H1 (cell line): ENCODE data around the gene TRIP13. TPM values are rescaled to one million over a fixed set of nuclear protein-coding genes. Genes with fewer than 3 reads are reported as not detected.

Experiments used
- CTCF ChIA-PET: fragments of 300-600 bp; sonication (Branson Sonifier 250); formaldehyde crosslinking; loops from one replicate; lab custom pipeline; 2021; ENCODE audit not compliant: partially characterized antibody; lab: Charles Lee
- POLR2A ChIA-PET: fragments of 300-600 bp; sonication (Branson Sonifier 250); formaldehyde crosslinking; loops from one replicate; lab custom pipeline; 2021; ENCODE audit warnings: inconsistent platforms; ENCODE audit not compliant: partially characterized antibody; lab: Charles Lee
- DNase-seq, 2 experiments: peaks; one replicate each; pipeline versions ENCODE4 v3.0.0 to v3.0.0-alpha.2; 2010 to 2022; ENCODE audit warnings: low spot score in 2 of 2, low read depth in 1 of 2, mixed read lengths in 1 of 2
- FAIRE-seq: peaks from 2 replicates; lab custom pipeline; 2011; peaks lifted over from hg19 to GRCh38; lab: Jason Lieb, UNC
- H2AFZ ChIP-seq: 2 replicates; pipeline ENCODE4 v1.8.1; 2012; ENCODE audit warnings: low read length, inconsistent platforms
- H2AK5ac ChIP-seq: 2 replicates; pipeline ENCODE4 v1.6.1; 2013; ENCODE audit warnings: low read depth, low read length
- H2BK120ac ChIP-seq: replicated peaks from 2 replicates; pipeline ENCODE3; 2013; ENCODE audit warnings: low read depth, low read length, inconsistent platforms
- H2BK12ac ChIP-seq: 2 replicates; pipeline ENCODE4 v1.6.1; 2013; ENCODE audit warnings: low read depth, low read length
- H2BK15ac ChIP-seq: 2 replicates; pipeline ENCODE4 v1.6.1; 2013; ENCODE audit warnings: low read length
- H2BK20ac ChIP-seq: 2 replicates; pipeline ENCODE4 v1.6.1; 2013; ENCODE audit warnings: low read length
- H2BK5ac ChIP-seq: 2 replicates; pipeline ENCODE4 v1.6.1; 2013; ENCODE audit warnings: low read depth, low read length
- H3K14ac ChIP-seq: 2 replicates; pipeline ENCODE4 v1.6.1; 2013; ENCODE audit warnings: inconsistent platforms; ENCODE audit not compliant: insufficient read length
- H3K18ac ChIP-seq: 2 replicates; pipeline ENCODE4 v1.6.1; 2013; ENCODE audit warnings: low read length; ENCODE audit errors: extremely low read depth
- H3K23ac ChIP-seq: 2 replicates; pipeline ENCODE4 v1.6.1; 2013; ENCODE audit warnings: inconsistent platforms; ENCODE audit not compliant: insufficient read length
- H3K23me2 ChIP-seq: 2 replicates; pipeline ENCODE4 v1.6.1; 2013; ENCODE audit warnings: low read depth, low read length
- H3K27ac ChIP-seq: 2 replicates; pipeline ENCODE4 v1.6.1; 2011; ENCODE audit warnings: low read depth, low read length, inconsistent platforms
- H3K27me3 ChIP-seq, 4 experiments: replicated peaks in 1 of 4; 1 replicate in 1 of 4; 2 replicates in 3 of 4; pipeline versions ENCODE4 v1.6.1 to v1.8.1; 2011 to 2013; ENCODE audit warnings: low read length in 3 of 4, mild to moderate bottlenecking in 3 of 4, inconsistent platforms in 2 of 4, mixed read lengths in 2 of 4, moderate library complexity in 1 of 4; ENCODE audit not compliant: control insufficient read depth in 3 of 4, insufficient read depth in 3 of 4; ENCODE audit errors: extremely low read depth in 1 of 4
- H3K36me3 ChIP-seq, 4 experiments: 2 replicates each; pipeline versions ENCODE4 v1.6.1 to v1.8.1; 2011 to 2013; ENCODE audit warnings: mild to moderate bottlenecking in 4 of 4, low read length in 3 of 4, moderate library complexity in 2 of 4, control low read depth in 1 of 4, inconsistent platforms in 1 of 4; ENCODE audit not compliant: insufficient read depth in 4 of 4, control insufficient read depth in 2 of 4
- H3K4ac ChIP-seq: replicated peaks from 2 replicates; pipeline ENCODE3; 2013; ENCODE audit warnings: low read length, low read depth, mixed read lengths, inconsistent platforms; ENCODE audit not compliant: insufficient read length
- H3K4me1 ChIP-seq, 4 experiments: replicated peaks in 1 of 4; 1 replicate in 1 of 4; 2 replicates in 3 of 4; pipeline versions ENCODE4 v1.6.1 to v1.8.1; 2011 to 2013; ENCODE audit warnings: low read length in 3 of 4, inconsistent platforms in 2 of 4, mixed read lengths in 1 of 4; ENCODE audit not compliant: insufficient read depth in 4 of 4, control insufficient read depth in 3 of 4
- H3K4me2 ChIP-seq, 2 experiments: 2 replicates each; pipeline versions ENCODE4 v1.6.1 to v1.8.1; 2011 to 2013; ENCODE audit warnings: low read depth in 2 of 2, low read length in 2 of 2, control low read depth in 1 of 2, inconsistent platforms in 1 of 2, mild to moderate bottlenecking in 1 of 2; ENCODE audit not compliant: insufficient read depth in 1 of 2
- H3K4me3 ChIP-seq, 4 experiments: fragments of 200-600, 300-600 bp in 1 of 4; sonication (generic), shearing (Covaris generic), sonication (Bioruptor Twin) in 1 of 4; 2 replicates each; pipeline versions ENCODE4 v1.5.1 to v1.8.1; 2011 to 2016; ENCODE audit warnings: low read length in 4 of 4, low read depth in 3 of 4, control low read depth in 2 of 4, inconsistent platforms in 2 of 4, mild to moderate bottlenecking in 2 of 4, mixed read lengths in 1 of 4, moderate library complexity in 1 of 4; ENCODE audit not compliant: insufficient read depth in 2 of 4; ENCODE audit errors: extremely low read depth in 1 of 4
- H3K56ac ChIP-seq: replicated peaks from 2 replicates; pipeline ENCODE3; 2013; ENCODE audit warnings: low read depth, mild to moderate bottlenecking, mixed read lengths, low read length, inconsistent platforms; ENCODE audit not compliant: insufficient read length
- H3K79me1 ChIP-seq: 2 replicates; pipeline ENCODE4 v1.6.1; 2013; ENCODE audit warnings: low read depth, low read length, control low read depth
- H3K79me2 ChIP-seq, 2 experiments: 2 replicates each; pipeline versions ENCODE4 v1.6.1 to v1.8.1; 2012 to 2013; ENCODE audit warnings: low read length in 2 of 2, mild to moderate bottlenecking in 2 of 2, inconsistent platforms in 1 of 2; ENCODE audit not compliant: insufficient read depth in 2 of 2, control insufficient read depth in 1 of 2
- H3K9ac ChIP-seq, 4 experiments: replicated peaks in 1 of 4; 1 replicate in 1 of 4; 2 replicates in 3 of 4; pipeline versions ENCODE4 v1.6.1 to v1.8.1; 2011 to 2013; ENCODE audit warnings: low read depth in 3 of 4, low read length in 3 of 4, control low read depth in 2 of 4, mild to moderate bottlenecking in 2 of 4, moderate library complexity in 2 of 4, inconsistent platforms in 1 of 4; ENCODE audit errors: extremely low read depth in 1 of 4
- H3K9me3 ChIP-seq, 2 experiments: 2 replicates each; pipeline versions ENCODE4 v1.6.1 to v1.8.1; 2012 to 2013; ENCODE audit warnings: mild to moderate bottlenecking in 2 of 2, moderate library complexity in 2 of 2, control low read depth in 1 of 2, inconsistent platforms in 1 of 2, low read depth in 1 of 2, low read length in 1 of 2, mixed read lengths in 1 of 2; ENCODE audit not compliant: insufficient read depth in 2 of 2
- H4K20me1 ChIP-seq, 2 experiments: replicated peaks in 1 of 2; 2 replicates each; pipeline versions ENCODE3 to v1.8.1; 2011 to 2013; ENCODE audit warnings: inconsistent platforms in 2 of 2, low read length in 2 of 2, mild to moderate bottlenecking in 1 of 2; ENCODE audit not compliant: insufficient read depth in 2 of 2, control insufficient read depth in 1 of 2
- H4K5ac ChIP-seq: 2 replicates; pipeline ENCODE4 v1.6.1; 2013; ENCODE audit warnings: low read length, low read depth, mixed read lengths, inconsistent platforms; ENCODE audit not compliant: insufficient read length
- H4K8ac ChIP-seq: 2 replicates; pipeline ENCODE4 v1.8.0; 2013; ENCODE audit warnings: mild to moderate bottlenecking, moderate library complexity, low read length, inconsistent platforms; ENCODE audit not compliant: insufficient read depth; ENCODE audit errors: extremely low read depth
- H4K91ac ChIP-seq: replicated peaks from 2 replicates; pipeline ENCODE3; 2013; ENCODE audit warnings: low read length, mixed read lengths, inconsistent platforms; ENCODE audit not compliant: insufficient read length
- BRCA1 ChIP-seq: IDR thresholded peaks from 2 replicates; pipeline ENCODE4 v1.6.1; 2012; ENCODE audit warnings: low read depth, low read length, improper control_type of control experiment
- POLR2AphosphoS5 ChIP-seq: IDR thresholded peaks from 2 replicates; pipeline ENCODE4 v1.6.1; 2011; ENCODE audit warnings: low read depth, low read length
- WGBS, 2 experiments: shearing (Covaris generic) in 1 of 2; methylation state at CpG; one replicate each; pipeline versions ENCODE4 v1.1.6 to v1.1.7; 2013 to 2015; ENCODE audit warnings: low lambda C conversion rate in 2 of 2, mixed read lengths in 2 of 2, inconsistent platforms in 1 of 2, low coverage in 1 of 2, missing lambda C conversion rate in 1 of 2; ENCODE audit not compliant: insufficient replicate concordance in 2 of 2, insufficient coverage in 1 of 2, insufficient read length in 1 of 2; ENCODE audit errors: extremely low coverage in 1 of 2, missing lambda C conversion rate in 1 of 2; 5-methylcytosine and 5-hydroxymethylcytosine counted together
- polyA plus RNA-seq, 7 experiments: library from polyadenylated mRNA; depleted of rRNA in 3 of 7; stranded (reverse) in 5 of 7; unstranded in 2 of 7; fragments of >200 nt in 5 of 7; fragments of 200-250 nt in 2 of 7; gene quantifications; 1 replicate in 5 of 7; 2 replicates in 1 of 7; 4 replicates in 1 of 7; pipeline versions ENCODE4 v1.2.1 to v1.2.3, GENCODE V29; 2011 to 2013; ENCODE audit warnings: missing spikeins in 2 of 7, mixed read lengths in 2 of 7
- total RNA-seq: library from RNA; stranded (reverse); fragmentation: NEBNext Ultra II Directional; extraction: Animal tissue kit (Norgen Biotek cat#: 25700); gene quantifications from 2 replicates; pipeline ENCODE4 v1.2.1, GENCODE V29; 2021

TRIP13 gene
- total and polyA plus RNA-seq, 2 of the 8 experiments (the other 6 are each of a cell fraction or from before 2014, with no cell fraction given) = 20.0 to 39.2 TPM

DNA sequence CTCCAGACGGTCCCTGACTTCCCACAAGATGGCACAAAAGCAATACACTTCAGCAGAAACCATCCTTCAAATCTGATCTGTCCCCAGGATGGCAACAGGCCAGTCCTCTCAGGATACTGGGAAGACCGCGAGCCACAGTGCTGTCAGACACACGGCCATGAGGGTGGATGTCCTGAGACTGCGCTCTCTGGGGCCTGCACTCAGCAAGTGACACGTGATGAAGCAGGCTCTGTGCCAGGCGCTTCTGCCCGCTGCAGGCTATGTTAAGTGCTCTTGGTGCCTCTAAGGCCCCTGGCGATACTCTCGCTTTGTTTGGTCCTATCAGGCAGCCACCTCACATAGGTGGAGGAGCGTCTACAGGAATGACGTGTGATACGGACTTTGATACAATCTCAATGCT is 7.2 kb upstream of the TRIP13 start:
- no peak overlapping the region for H2BK12ac ChIP-seq
- TF ChIP-seq BRCA1 = no peak
- peak; percentile 35; the same call in 1 of the 2 replicates for TF ChIP-seq POLR2AphosphoS5
- TF ChIP-seq, all 59 proteins: peak for 1
- Histone ChIP-seq H4K91ac (no peak overlapping the region), H2AFZ (no peak overlapping the region), H2BK20ac (no peak overlapping the region), H3K9me3 (no peaks in the 10 kb centered on the region; a peak in 1 of 4 replicates), H3K56ac (no peak overlapping the region), H3K4me2 (no peak overlapping the region), H2BK120ac (no peak overlapping the region), H3K18ac (no peak overlapping the region), H4K5ac (no peak overlapping the region), H3K4me1 (no peaks in the 10 kb centered on the region), H3K27ac (no peak overlapping the region), H4K20me1 (peaks cover 24 to 47% of the 10 kb centered on the region in 2 experiments), H3K4me3 (no peak overlapping the region), H3K36me3 (peaks cover 46 to 97% (median 93%) of the 10 kb centered on the region in 4 experiments), H3K9ac (no peak overlapping the region), H2BK5ac (peak overlapping the region; percentile 24; the same call in 1 of the 2 replicates), H3K27me3 (no peaks in the 10 kb centered on the region; a peak in 1 of 7 replicates), H4K8ac (no peak overlapping the region), H3K14ac (no peak overlapping the region), H3K4ac (no peak overlapping the region), H3K23me2 (peaks cover 5% of the 10 kb centered on the region; the same call in 1 of the 2 replicates), H3K23ac (no peak overlapping the region), H3K79me1 (peaks cover 24% of the 10 kb centered on the region), H3K79me2 (peaks cover 0 to 65% of the 10 kb centered on the region in 2 experiments; a peak in 3 of 4 replicates), H2AK5ac (no peak overlapping the region), H2BK15ac (no peak overlapping the region)
- CTCF ChIA-PET = no interaction called here
- POLR2A ChIA-PET = interaction anchor here (0.7 to 2.5 kb wide), 6 partner anchors 9 to 21 kb away, joined by 3 to 10 read pairs (median 4); no protein-coding TSS in a partner anchor
- DNase-seq (no peak), FAIRE-seq (no peak)
- WGBS, 2 experiments = 91% methylated on average over 13 of the region's 13 CpGs; no CpG with 5 or more reads in 1 of the 2 experiments
